Kidney (tissue), 14 donors: ENCODE measurements around the gene ZNF763. TPM values are rescaled to one million over a fixed set of nuclear protein-coding genes. Genes with fewer than 3 reads are reported as not detected.

Experiments
- DNase-seq, 5 donors: peaks; one replicate each; pipeline ENCODE4 v3.0.0-alpha.2; 2013 to 2020
- FAIRE-seq: peaks from 2 replicates; lab custom pipeline; 2012; peaks lifted over from hg19 to GRCh38; lab: Jason Lieb, UNC
- H3K27ac ChIP-seq, 2 donors: one replicate each; pipeline ENCODE4 v1.7.0; 2013; ENCODE audit warnings: low read depth in 2 of 2, low read length in 2 of 2, inconsistent platforms in 1 of 2
- H3K27me3 ChIP-seq: one replicate; pipeline ENCODE4 v1.7.1; 2013; ENCODE audit warnings: low read length, inconsistent platforms; ENCODE audit not compliant: control insufficient read depth, insufficient read depth
- H3K36me3 ChIP-seq, 3 donors: one replicate each; pipeline versions ENCODE4 v1.7.0 to v1.7.1; 2013; ENCODE audit warnings: low read length in 3 of 3, control low read depth in 1 of 3, inconsistent platforms in 1 of 3; ENCODE audit not compliant: insufficient read depth in 3 of 3, control insufficient read depth in 2 of 3
- H3K4me1 ChIP-seq, 3 donors: one replicate each; pipeline versions ENCODE4 v1.7.0 to v1.7.1; 2013; ENCODE audit warnings: low read length in 3 of 3, inconsistent platforms in 1 of 3, low read depth in 1 of 3; ENCODE audit not compliant: control insufficient read depth in 2 of 3, insufficient read depth in 2 of 3
- H3K4me3 ChIP-seq, 3 donors: one replicate each; pipeline versions ENCODE4 v1.7.0 to v1.8.1; 2013; ENCODE audit warnings: low read length in 3 of 3, control low read depth in 1 of 3, inconsistent platforms in 1 of 3
- H3K9ac ChIP-seq, 3 donors: one replicate each; pipeline versions ENCODE4 v1.7.0 to v1.7.1; 2013; ENCODE audit warnings: low read length in 3 of 3, control low read depth in 1 of 3, inconsistent platforms in 1 of 3
- H3K9me3 ChIP-seq, 3 donors: one replicate each; pipeline versions ENCODE4 v1.7.0 to v1.7.1; 2013; ENCODE audit warnings: low read length in 3 of 3, control low read depth in 1 of 3, inconsistent platforms in 1 of 3; ENCODE audit not compliant: control insufficient read depth in 2 of 3, insufficient read depth in 1 of 3
- CTCF ChIP-seq: IDR thresholded peaks from 3 replicates; pipeline ENCODE4 v1.5.1; 2012; ENCODE audit warnings: mild to moderate bottlenecking, moderate library complexity, borderline replicate concordance; ENCODE audit not compliant: insufficient read depth; ENCODE audit errors: extremely low read depth
- intact Hi-C: fragments of 100-400 bp; cut with DNase I; formaldehyde crosslinking; loops from one replicate; pipeline ENCODE4 v1.11.1; 2022
- polyA plus RNA-seq: library from polyadenylated mRNA; stranded (reverse); fragments of 350-450 nt; fragmentation: Illumina TruSeq; extraction: RNeasy Lipid Tissue Mini Kit (QIAGEN cat#74804); gene quantifications from one replicate; pipeline ENCODE4 v1.2.3, GENCODE V29; 2014; ENCODE audit warnings: low read depth, low replicate concordance; ENCODE audit not compliant: insufficient read depth
- total RNA-seq: library from RNA; stranded (reverse); fragmentation: NEBNext Ultra II Directional; extraction: Animal tissue kit (Norgen Biotek cat#: 25700); gene quantifications from one replicate; pipeline ENCODE4 v1.2.1, GENCODE V29; 2021
- donor health status: control.
- donor health status: control.
- donor health status: control.
- donor health status: control.
- donor health status: control.
- donor health status: DM: yes; HTN: yes; CAD: no.
- donor health status: Normal renal cell carcinoma (clear cell type).

The ZNF763 gene
- total and polyA plus RNA-seq, 2 donors from 2014 or later: 4.6 to 9.8 TPM

- intact Hi-C loops: no loop called here
- Histone ChIP-seq H3K27ac (no peak overlapping the region), H3K4me3 (peak overlapping the region in 2 of 3 donors; percentile 17 to 26), H3K36me3 (peaks cover 11 to 30% (median 18%) of the 10 kb centered on the region in 3 donors), H3K9me3 (peaks cover 9 to 65% (median 22%) of the 10 kb centered on the region in 3 donors), H3K4me1 (no peaks in the 10 kb centered on the region), H3K9ac (no peak overlapping the region), H3K27me3 (no peaks in the 10 kb centered on the region)
- FAIRE-seq (no peak), DNase-seq (no peak)
- no peak for TF ChIP-seq CTCF
Observed at GRCh38 chr19:11979527-11979926, 14.7 kb downstream of the ZNF763 start.

GRCh38 chr19:11982526-11982925, 17.7 kb downstream of the ZNF763 start:
- no peak overlapping the region for H3K9ac ChIP-seq
- DNase-seq (no peak), FAIRE-seq (no peak)
- intact Hi-C loops: no loop called here
- no peaks in the 10 kb centered on the region for H3K27me3 ChIP-seq
- no peak overlapping the region for H3K4me3 ChIP-seq
- H3K36me3 ChIP-seq: peaks cover 11 to 20% (median 17%) of the 10 kb centered on the region in 3 donors
- peaks cover 8 to 53% (median 20%) of the 10 kb centered on the region in 3 donors for H3K9me3 ChIP-seq
- TF ChIP-seq CTCF: no peak
- H3K27ac ChIP-seq: no peak overlapping the region
- no peaks in the 10 kb centered on the region for H3K4me1 ChIP-seq

- Histone ChIP-seq H3K9me3 (peaks cover 4 to 28% (median 6%) of the 10 kb centered on the region in 3 donors), H3K4me1 (no peaks in the 10 kb centered on the region), H3K27ac (no peak overlapping the region), H3K9ac (no peak overlapping the region), H3K36me3 (no peaks in the 10 kb centered on the region), H3K27me3 (no peaks in the 10 kb centered on the region), H3K4me3 (no peak overlapping the region)
- peak in 4 of 5 donors; percentile 15 to 41 (median 30) for DNase-seq
- intact Hi-C loops: no loop called here
- TF ChIP-seq CTCF: no peak
- no peak for FAIRE-seq
Observed at GRCh38 chr19:11984986-11985385, 20.1 kb downstream of the ZNF763 start.

- Histone ChIP-seq H3K9me3 (peaks cover 0 to 10% (median 4%) of the 10 kb centered on the region in 3 donors), H3K4me3 (no peak overlapping the region), H3K36me3 (no peaks in the 10 kb centered on the region), H3K27me3 (no peaks in the 10 kb centered on the region), H3K27ac (no peak overlapping the region), H3K9ac (no peak overlapping the region), H3K4me1 (no peaks in the 10 kb centered on the region)
- intact Hi-C loops: no loop called here
- no peak for FAIRE-seq
- DNase-seq: peak in 1 of 5 donors; percentile 40
- no peak for TF ChIP-seq CTCF
Observed at GRCh38 chr19:11986754-11987153, 21.9 kb downstream of the ZNF763 start.
